HEK293 (cell line): Measurements from ENCODE around the gene SSR1.

Experiments used
- CTCF ChIA-PET: fragments of 350-600 bp; formaldehyde crosslinking; extraction: SDS; loops from one replicate; lab custom pipeline; 2021; ENCODE audit warnings: antibody characterized with exemption; lab: Yijun Ruan, JAX
- POLR2A ChIA-PET: fragments of 300-600 bp; formaldehyde crosslinking; extraction: SDS; loops from one replicate; lab custom pipeline; 2020; ENCODE audit warnings: antibody characterized with exemption, inconsistent platforms; lab: Yijun Ruan, JAX
- H3K27ac ChIP-seq: fragments of 200-500 bp; sonication (Bioruptor generic); 2 replicates; pipeline ENCODE4 v1.5.1; 2014; ENCODE audit warnings: low read depth, low read length, control low read depth, inconsistent platforms; ENCODE audit errors: extremely low read depth
- H3K36me3 ChIP-seq, 2 experiments: fragments of 200-500 bp in 1 of 2; sonication (Bioruptor generic) in 1 of 2; 1 replicate in 1 of 2; 2 replicates in 1 of 2; pipeline ENCODE4 v1.5.1; 2014 to 2017; ENCODE audit warnings: inconsistent platforms in 2 of 2, low read length in 2 of 2; ENCODE audit not compliant: control insufficient read depth in 2 of 2, insufficient read depth in 1 of 2
- H3K4me1 ChIP-seq: fragments of 200-500 bp; sonication (Bioruptor generic); 2 replicates; pipeline ENCODE4 v1.5.1; 2014; ENCODE audit warnings: mild to moderate bottlenecking, low read length, inconsistent platforms; ENCODE audit not compliant: control insufficient read depth, insufficient read depth
- H3K4me3 ChIP-seq: 2 replicates; pipeline ENCODE4 v1.5.1; 2011; ENCODE audit warnings: low read depth, mild to moderate bottlenecking, control low read depth, low read length, moderate library complexity
- H3K9me3 ChIP-seq: fragments of 200-500 bp; sonication (Bioruptor generic); 2 replicates; pipeline ENCODE4 v1.5.1; 2014; ENCODE audit warnings: low read depth, low read length, inconsistent platforms; ENCODE audit not compliant: control insufficient read depth, insufficient read depth
- BCL11B ChIP-seq: fragments of 450-650 bp; formaldehyde crosslinking; IDR thresholded peaks from 2 replicates; pipeline ENCODE4 v1.5.1; 2016; ENCODE audit warnings: low read depth, missing biosample characterization, missing genetic modification characterization
- KLF10 ChIP-seq: fragments of 450-650 bp; IDR thresholded peaks from 2 replicates; pipeline ENCODE4 v1.5.1; 2018; ENCODE audit warnings: missing biosample characterization, mild to moderate bottlenecking, missing genetic modification characterization
- PRDM2 ChIP-seq: fragments of 450-650 bp; formaldehyde crosslinking; IDR thresholded peaks from 2 replicates; pipeline ENCODE4 v1.5.1; 2016; ENCODE audit warnings: missing biosample characterization, missing genetic modification characterization, borderline replicate concordance
- TSHZ1 ChIP-seq: fragments of 450-650 bp; formaldehyde crosslinking; IDR thresholded peaks from 2 replicates; pipeline ENCODE4 v1.5.1; 2016; ENCODE audit warnings: missing biosample characterization, missing genetic modification characterization, borderline replicate concordance
- ZNF112 ChIP-seq: fragments of 450-650 bp; formaldehyde crosslinking; IDR thresholded peaks from 2 replicates; pipeline ENCODE4 v1.5.0; 2017; ENCODE audit warnings: missing biosample characterization, missing genetic modification characterization
- ZNF140 ChIP-seq: fragments of 450-650 bp; formaldehyde crosslinking; IDR thresholded peaks from 2 replicates; pipeline ENCODE4 v1.5.1; 2016; ENCODE audit warnings: missing biosample characterization, missing genetic modification characterization
- ZNF48 ChIP-seq: fragments of 450-650 bp; formaldehyde crosslinking; IDR thresholded peaks from 2 replicates; pipeline ENCODE4 v1.5.1; 2016; ENCODE audit warnings: missing biosample characterization, missing genetic modification characterization
- ZNF580 ChIP-seq: fragments of 450-650 bp; formaldehyde crosslinking; IDR thresholded peaks from 2 replicates; pipeline ENCODE4 v1.5.1; 2016; ENCODE audit warnings: missing biosample characterization, missing genetic modification characterization
- ZNF639 ChIP-seq: fragments of 450-650 bp; formaldehyde crosslinking; IDR thresholded peaks from 2 replicates; pipeline ENCODE4 v1.5.1; 2016; ENCODE audit warnings: missing biosample characterization, missing genetic modification characterization
- ZNF654 ChIP-seq: fragments of 450-650 bp; formaldehyde crosslinking; IDR thresholded peaks from 2 replicates; pipeline ENCODE4 v1.5.1; 2016; ENCODE audit warnings: low read depth, missing biosample characterization, missing genetic modification characterization
- ZNF660 ChIP-seq: fragments of 450-650 bp; IDR thresholded peaks from 2 replicates; pipeline ENCODE4 v1.5.1; 2018; ENCODE audit warnings: missing biosample characterization, mild to moderate bottlenecking, missing genetic modification characterization
- ZNF692 ChIP-seq: fragments of 450-650 bp; formaldehyde crosslinking; IDR thresholded peaks from 2 replicates; pipeline ENCODE4 v1.5.1; 2016; ENCODE audit warnings: missing biosample characterization, missing genetic modification characterization
- ZSCAN18 ChIP-seq: fragments of 450-650 bp; formaldehyde crosslinking; IDR thresholded peaks from 2 replicates; pipeline ENCODE4 v1.5.1; 2016; ENCODE audit warnings: missing biosample characterization, missing genetic modification characterization

SSR1 gene

GRCh38 chr6:7292596-7293255, 20.3 kb downstream of the SSR1 start (continued):
- no peak for TF ChIP-seq PRDM2
- no peak for TF ChIP-seq ZSCAN18
- TF ChIP-seq ZNF112 (tag by site-specific recombination) = no peak
- TF ChIP-seq KLF10 (tag by site-specific recombination) = no peak
- no peak for TF ChIP-seq ZNF580
- no peak for TF ChIP-seq ZNF692
- TF ChIP-seq ZNF654 = no peak
- no peak for TF ChIP-seq ZNF140
- no peak for TF ChIP-seq BCL11B (tag by site-specific recombination)
- no peak for TF ChIP-seq ZNF639 (tag by site-specific recombination)
- no peak for TF ChIP-seq TSHZ1 (tag by site-specific recombination)
- TF ChIP-seq, all 188 proteins: peak for 0

GRCh38 chr6:7290079-7290478, 22.9 kb downstream of the SSR1 start:
- no peak overlapping the region for H3K27ac ChIP-seq
- CTCF ChIA-PET = interaction anchor here (0.6 to 5.7 kb wide), 4 partner anchors 9 to 178 kb away, joined by 3 to 55 read pairs (median 5); no protein-coding TSS in a partner anchor

More at GRCh38 chr6:7290079-7290478, 22.9 kb downstream of the SSR1 start:
- Histone ChIP-seq H3K4me1 (no peaks in the 10 kb centered on the region), H3K36me3 (peaks cover 51 to 83% of the 10 kb centered on the region in 2 experiments), H3K4me3 (no peak overlapping the region), H3K9me3 (no peaks in the 10 kb centered on the region)
- POLR2A ChIA-PET = no interaction called here
- TF ChIP-seq ZNF660 (tag by site-specific recombination) = no peak
- TF ChIP-seq ZNF48 (tag by site-specific recombination) = no peak
